ENCODE results near the gene MAGEC1.
"Not testable (repeated sequence)": the region's sequence is repeated elsewhere in the genome, so short reads cannot be mapped to it uniquely, and the experiment has no call there.

Gene MAGEC1, protein sequence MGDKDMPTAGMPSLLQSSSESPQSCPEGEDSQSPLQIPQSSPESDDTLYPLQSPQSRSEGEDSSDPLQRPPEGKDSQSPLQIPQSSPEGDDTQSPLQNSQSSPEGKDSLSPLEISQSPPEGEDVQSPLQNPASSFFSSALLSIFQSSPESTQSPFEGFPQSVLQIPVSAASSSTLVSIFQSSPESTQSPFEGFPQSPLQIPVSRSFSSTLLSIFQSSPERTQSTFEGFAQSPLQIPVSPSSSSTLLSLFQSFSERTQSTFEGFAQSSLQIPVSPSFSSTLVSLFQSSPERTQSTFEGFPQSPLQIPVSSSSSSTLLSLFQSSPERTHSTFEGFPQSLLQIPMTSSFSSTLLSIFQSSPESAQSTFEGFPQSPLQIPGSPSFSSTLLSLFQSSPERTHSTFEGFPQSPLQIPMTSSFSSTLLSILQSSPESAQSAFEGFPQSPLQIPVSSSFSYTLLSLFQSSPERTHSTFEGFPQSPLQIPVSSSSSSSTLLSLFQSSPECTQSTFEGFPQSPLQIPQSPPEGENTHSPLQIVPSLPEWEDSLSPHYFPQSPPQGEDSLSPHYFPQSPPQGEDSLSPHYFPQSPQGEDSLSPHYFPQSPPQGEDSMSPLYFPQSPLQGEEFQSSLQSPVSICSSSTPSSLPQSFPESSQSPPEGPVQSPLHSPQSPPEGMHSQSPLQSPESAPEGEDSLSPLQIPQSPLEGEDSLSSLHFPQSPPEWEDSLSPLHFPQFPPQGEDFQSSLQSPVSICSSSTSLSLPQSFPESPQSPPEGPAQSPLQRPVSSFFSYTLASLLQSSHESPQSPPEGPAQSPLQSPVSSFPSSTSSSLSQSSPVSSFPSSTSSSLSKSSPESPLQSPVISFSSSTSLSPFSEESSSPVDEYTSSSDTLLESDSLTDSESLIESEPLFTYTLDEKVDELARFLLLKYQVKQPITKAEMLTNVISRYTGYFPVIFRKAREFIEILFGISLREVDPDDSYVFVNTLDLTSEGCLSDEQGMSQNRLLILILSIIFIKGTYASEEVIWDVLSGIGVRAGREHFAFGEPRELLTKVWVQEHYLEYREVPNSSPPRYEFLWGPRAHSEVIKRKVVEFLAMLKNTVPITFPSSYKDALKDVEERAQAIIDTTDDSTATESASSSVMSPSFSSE

DNA sequence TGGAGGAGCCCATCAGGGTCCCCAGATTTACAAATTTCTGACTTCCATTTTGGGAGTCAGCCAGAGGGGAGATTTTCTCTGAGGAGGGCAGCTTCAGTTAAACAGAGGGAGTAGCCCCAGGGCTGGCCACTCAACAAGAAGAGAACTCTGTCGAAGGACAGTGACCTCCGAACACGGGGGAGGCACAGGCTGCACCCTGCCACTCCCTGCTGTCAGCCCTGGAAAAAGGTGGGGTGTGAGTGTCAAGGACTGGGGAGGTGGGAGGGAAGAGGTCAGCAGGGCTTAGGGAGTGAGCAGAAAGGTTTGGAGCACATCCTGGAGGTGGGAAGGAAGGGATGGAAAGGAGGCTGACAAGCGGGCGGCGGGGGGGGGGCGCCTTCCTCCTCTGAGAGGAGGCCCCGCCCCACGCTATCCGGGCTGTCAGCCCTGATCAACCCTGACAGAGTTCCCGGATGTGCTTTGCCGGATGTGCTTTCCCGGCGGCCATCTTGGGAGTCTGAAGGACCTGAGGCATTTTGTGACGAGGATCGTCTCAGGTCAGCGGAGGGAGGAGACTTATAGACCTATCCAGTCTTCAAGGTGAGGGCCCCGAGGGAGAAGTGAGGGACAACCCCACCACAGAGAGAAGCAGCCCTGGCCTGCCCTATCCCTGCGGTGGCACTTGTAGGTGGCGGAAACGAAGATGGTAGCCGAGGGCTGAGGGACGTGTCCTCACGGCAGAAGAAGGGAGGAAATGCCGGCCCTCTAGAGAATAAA is at the start of gene MAGEC1:
TSS of gene MAGEC1 (plus strand) at position 495 of the 756 bp plus-strand sequence. CDS start 1,179 bp downstream, outside the sequence.
- DNase-seq (ENCODE audit: low spot score): no peak

- no peak for DNase-seq (ENCODE audit: low spot score)
Measured at GRCh38 chrX:141857479-141857878, 46.2 kb upstream of the MAGEC1 start.

DNA sequence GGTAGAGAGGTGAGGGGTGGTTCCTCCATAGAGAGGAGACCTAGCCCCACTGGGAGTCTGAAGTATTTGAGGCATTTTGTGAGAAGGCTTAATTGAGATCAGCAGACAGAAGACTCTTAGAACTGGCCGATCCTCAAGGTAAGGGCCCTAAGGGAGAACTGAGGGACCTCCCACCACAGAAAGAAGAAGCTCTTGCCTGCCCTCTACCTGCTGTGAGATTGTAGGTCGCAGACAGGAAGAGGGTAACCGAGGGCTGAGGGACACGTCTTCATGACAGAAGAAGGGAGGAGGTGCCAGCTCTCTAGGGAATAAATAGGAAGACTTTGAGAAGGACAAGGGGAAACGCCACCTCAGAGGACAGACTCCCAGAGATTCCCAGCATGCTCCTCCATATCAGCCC is 24.1 kb upstream of the MAGEC1 start:
- DNase-seq (ENCODE audit: low spot score): no peak

DNA sequence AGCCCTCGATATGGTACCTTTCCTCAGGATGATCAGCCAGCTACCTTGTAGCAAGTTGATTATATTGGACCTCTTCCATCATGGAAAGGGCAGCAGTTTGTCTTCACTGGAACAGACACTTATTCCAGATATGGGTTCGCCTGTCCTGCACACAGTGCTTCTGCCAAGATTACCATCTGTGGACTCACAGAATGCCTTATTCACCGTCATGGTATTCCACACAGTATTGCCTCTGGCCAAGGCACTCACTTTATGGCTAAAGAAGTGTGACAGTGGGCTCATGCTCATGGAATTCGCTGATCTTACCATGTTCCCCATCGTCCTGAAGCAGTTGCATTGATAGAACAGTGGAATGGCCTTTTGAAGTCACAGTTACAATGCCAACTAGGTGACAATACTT is 14.9 kb upstream of the MAGEC1 start:
- DNase-seq (ENCODE audit: low spot score): not testable (repeated sequence)

GRCh38 chrX:141894733-141895132 is 9.0 kb upstream of the MAGEC1 start:
- no peak for DNase-seq (ENCODE audit: low spot score)

DNA sequence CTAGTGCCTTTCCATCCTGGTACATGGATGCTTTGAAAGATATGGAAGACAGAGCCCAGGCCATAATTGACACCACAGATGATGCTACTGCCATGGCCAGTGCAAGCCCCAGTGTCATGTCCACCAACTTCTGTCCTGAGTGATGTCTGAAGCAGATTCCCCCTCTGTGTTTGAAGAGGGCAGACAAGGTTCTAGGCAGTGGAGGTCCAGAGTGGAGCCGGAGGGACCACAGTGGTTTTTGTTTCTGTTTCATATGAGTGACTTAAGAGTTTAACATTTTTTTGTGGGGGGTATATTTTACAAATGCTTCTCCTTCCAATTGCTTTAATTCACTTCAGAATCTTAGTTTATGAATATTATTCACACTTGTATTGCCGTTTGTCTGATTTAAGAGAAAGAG is 6.0 kb upstream of the MAGEC1 start:
- no peak for DNase-seq (ENCODE audit: low spot score)

DNA sequence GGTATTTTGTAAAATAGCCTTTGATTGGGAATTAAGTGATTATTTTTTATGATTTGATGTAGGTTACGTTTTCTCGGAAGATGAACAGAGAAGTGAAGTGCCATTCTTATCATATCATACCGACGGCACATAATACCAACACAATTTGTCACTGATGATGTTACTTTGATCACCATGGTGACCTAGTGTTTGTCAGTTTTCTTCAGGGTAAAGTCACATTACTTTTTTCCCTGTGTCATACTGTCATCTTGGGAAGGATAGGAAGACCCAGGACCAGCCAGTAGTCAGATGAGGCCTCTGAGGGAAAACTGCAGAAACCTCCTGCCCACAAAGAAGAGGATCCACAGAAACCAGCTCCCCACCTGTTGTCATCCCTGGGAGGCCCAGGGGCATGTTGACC is 1.3 kb upstream of the MAGEC1 start:
- no peak for DNase-seq (ENCODE audit: low spot score)

- DNase-seq (ENCODE audit: low spot score): no peak
Measured at GRCh38 chrX:141904262-141904661, 568 bp downstream of the MAGEC1 start.

DNA sequence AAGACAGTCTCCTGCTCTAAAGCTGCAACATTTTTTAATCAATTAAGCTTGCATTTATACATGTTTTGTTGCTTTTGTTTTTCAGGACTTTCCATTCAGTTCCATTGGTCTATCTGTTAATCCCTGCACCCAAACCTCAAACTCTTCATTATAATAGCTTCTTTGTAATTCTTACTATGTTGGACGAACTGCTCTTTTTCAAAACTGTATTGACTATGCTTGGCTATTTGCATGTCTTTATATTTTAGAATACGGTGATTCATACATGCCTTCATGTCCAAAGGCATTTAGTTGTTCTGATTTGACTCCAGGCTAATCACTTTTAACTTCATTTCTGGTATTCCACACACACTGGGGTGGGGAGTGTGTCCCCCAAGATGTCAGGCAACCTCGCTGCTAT is 14.1 kb downstream of the MAGEC1 start:
- DNase-seq (ENCODE audit: low spot score): no peak

- no peak for DNase-seq (ENCODE audit: low spot score)
Measured at GRCh38 chrX:141924293-141924692, 20.6 kb downstream of the MAGEC1 start.

GRCh38 chrX:141928432-141928831 is 24.7 kb downstream of the MAGEC1 start:
- DNase-seq (ENCODE audit: low spot score): no peak

DNA sequence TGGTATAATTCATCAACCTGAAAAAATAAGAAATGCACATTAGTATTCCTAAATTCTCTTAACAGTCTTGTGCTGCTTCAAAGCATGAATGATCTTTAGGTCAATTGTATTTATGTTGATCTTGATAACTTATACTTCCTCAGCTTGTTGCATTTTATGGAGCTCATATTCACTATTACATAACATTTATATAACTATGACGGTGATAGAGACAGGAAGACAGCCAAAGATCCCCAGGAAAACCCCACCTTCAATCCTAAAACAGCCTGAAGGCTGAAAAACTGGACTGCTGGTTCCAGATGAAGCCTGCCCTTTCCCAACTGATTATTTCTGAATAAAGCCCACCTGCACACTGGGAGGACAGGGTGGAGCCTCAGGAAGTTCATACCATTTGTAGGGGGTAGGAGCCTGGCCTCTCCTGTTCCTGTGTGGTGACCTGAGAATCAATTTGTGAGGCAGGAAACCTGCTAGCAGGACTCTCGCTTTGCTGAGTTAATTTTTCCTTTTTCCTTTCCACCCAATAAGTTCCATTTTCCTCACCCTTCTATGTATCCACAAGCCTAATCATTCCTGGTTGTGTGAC is 30.5 kb downstream of the MAGEC1 start:
- DNase-seq (ENCODE audit: low spot score): no peak

DNA sequence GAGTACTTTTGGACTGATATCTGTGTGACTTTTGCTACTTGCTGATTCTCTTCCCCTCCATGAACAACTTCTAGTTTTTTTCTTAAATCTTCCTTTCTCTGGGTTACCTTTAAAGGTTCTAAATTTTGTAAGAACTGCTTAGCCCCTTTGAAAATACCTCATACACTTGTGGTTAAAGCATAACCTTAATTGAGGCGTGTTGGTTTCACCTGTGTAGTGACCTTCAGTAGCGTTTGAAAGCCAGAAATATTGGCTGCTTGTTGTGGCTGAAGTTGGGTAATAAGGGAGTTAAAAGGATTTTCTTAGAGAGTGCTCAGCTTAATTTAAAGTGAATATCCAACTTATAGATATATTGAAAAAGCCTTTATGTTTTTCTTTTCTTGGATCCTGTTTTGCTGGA is 32.0 kb downstream of the MAGEC1 start:
- no peak for DNase-seq (ENCODE audit: low spot score)

GRCh38 chrX:141936080-141936479 is 32.4 kb downstream of the MAGEC1 start:
- no peak for DNase-seq (ENCODE audit: low spot score)

- DNase-seq (ENCODE audit: low spot score): no peak
Measured at GRCh38 chrX:141941234-141941633, 37.5 kb downstream of the MAGEC1 start.

GRCh38 chrX:141945426-141945825 is 41.7 kb downstream of the MAGEC1 start:
- no peak for DNase-seq (ENCODE audit: low spot score)

- no peak for DNase-seq (ENCODE audit: low spot score)
Measured at GRCh38 chrX:141947350-141947749, 43.7 kb downstream of the MAGEC1 start.

GRCh38 chrX:141952603-141953002 is 48.9 kb downstream of the MAGEC1 start:
- no peak for DNase-seq (ENCODE audit: low spot score)

- no peak for DNase-seq (ENCODE audit: low spot score)
Measured at GRCh38 chrX:141958675-141959074, 55.0 kb downstream of the MAGEC1 start.

All from AG08396 (cell line).